Breast epithelium (tissue), 3 donors: ENCODE measurements around the gene TEX28.

ENCODE experiments used
- POLR2A ChIP-seq: fragments of 450-650 bp; IDR thresholded peaks from one replicate; pipeline ENCODE4 v1.6.1; 2016; ENCODE audit warnings: antibody characterized with exemption, mild to moderate bottlenecking, moderate library complexity
- POLR2AphosphoS5 ChIP-seq, 3 donors: sonication (generic); formaldehyde crosslinking; IDR thresholded peaks; one replicate each; pipeline ENCODE4 v1.6.1; 2017; ENCODE audit warnings: antibody characterized with exemption in 3 of 3
- TF ChIP-seq, protein P1 (sequence below), 3 donors: fragments of 450-650 bp; IDR thresholded peaks; one replicate each; pipeline ENCODE4 v1.5.1; 2016 to 2017; ENCODE audit warnings: antibody characterized with exemption in 3 of 3, mild to moderate bottlenecking in 3 of 3, moderate library complexity in 3 of 3

DNA sequence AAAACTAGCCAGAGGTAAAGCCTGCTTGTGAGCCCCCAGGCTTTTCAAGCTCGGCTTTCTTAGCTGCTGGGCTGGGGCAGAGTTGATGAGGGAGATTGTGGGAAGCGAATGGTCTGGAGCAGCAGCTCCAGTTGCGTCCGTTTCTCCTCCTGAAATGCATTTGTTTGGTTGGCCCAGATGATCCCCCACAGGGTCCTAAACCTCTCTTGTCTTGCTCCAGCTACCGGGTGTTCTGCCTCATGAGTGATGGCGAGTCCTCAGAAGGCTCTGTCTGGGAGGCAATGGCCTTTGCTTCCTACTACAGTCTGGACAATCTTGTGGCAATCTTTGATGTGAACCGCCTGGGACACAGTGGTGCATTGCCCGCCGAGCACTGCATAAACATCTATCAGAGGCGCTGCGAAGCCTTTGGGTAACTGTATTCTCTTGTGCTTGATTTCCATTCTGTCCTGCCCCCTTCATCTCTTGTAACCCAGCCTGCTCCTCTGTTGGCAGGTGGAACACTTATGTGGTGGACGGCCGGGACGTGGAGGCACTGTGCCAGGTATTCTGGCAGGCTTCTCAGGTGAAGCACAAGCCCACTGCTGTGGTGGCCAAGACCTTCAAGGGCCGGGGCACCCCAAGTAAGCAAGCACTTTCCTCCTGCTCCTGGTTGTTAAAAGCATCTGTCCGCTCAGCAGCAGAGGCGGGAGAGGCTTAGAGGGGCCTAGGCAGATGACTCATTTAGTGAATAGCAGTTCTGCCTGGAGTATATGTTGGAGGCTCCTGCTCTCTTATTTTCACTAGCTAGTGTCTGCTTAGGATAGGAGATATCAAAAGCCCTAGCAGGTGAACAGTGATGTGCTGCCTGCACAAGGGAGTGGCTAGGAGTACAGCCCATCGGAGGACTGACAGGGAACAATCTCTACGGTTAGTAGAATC, 16.0 kb upstream of the TEX28 start:
- TF ChIP-seq, protein P1, sequence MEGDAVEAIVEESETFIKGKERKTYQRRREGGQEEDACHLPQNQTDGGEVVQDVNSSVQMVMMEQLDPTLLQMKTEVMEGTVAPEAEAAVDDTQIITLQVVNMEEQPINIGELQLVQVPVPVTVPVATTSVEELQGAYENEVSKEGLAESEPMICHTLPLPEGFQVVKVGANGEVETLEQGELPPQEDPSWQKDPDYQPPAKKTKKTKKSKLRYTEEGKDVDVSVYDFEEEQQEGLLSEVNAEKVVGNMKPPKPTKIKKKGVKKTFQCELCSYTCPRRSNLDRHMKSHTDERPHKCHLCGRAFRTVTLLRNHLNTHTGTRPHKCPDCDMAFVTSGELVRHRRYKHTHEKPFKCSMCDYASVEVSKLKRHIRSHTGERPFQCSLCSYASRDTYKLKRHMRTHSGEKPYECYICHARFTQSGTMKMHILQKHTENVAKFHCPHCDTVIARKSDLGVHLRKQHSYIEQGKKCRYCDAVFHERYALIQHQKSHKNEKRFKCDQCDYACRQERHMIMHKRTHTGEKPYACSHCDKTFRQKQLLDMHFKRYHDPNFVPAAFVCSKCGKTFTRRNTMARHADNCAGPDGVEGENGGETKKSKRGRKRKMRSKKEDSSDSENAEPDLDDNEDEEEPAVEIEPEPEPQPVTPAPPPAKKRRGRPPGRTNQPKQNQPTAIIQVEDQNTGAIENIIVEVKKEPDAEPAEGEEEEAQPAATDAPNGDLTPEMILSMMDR (IDR thresholded peaks at IDR 0.05), result no peak
- no peak for TF ChIP-seq POLR2A
- no peak for TF ChIP-seq POLR2AphosphoS5 (IDR thresholded peaks at IDR 0.05)
